ENCODE results near the gene UGP2.

GRCh38 chr2:63855418-63856302, 14.0 kb downstream of the UGP2 start:
- TF ChIP-seq YY1 (IDR thresholded peaks at IDR 0.05; ENCODE audit: insufficient read depth, insufficient read length) (no peak), ZNF274 (IDR thresholded peaks at IDR 0.05; ENCODE audit: low read depth, low read length) (no peak)

Data from NT2/D1 (cell line).